Liver (tissue), 9 donors: ENCODE data around the gene MUC21. TPM values are rescaled to one million over a fixed set of nuclear protein-coding genes. Genes with fewer than 3 reads are reported as not detected.

ENCODE experiments used
- DNase-seq: peaks from one replicate; pipeline ENCODE4 v3.0.0-alpha.2; 2017; ENCODE audit warnings: low spot score
- H3K27ac ChIP-seq, 2 donors: one replicate each; pipeline ENCODE4 v1.7.0; 2013; ENCODE audit warnings: inconsistent platforms in 2 of 2, low read length in 2 of 2, control low read depth in 1 of 2, low read depth in 1 of 2, mild to moderate bottlenecking in 1 of 2
- H3K27me3 ChIP-seq, 4 donors: one replicate each; pipeline versions ENCODE4 v1.6.1 to v1.7.0; 2013; ENCODE audit warnings: low read length in 3 of 4, inconsistent platforms in 1 of 4, mild to moderate bottlenecking in 1 of 4, moderate library complexity in 1 of 4; ENCODE audit not compliant: control insufficient read depth in 4 of 4, insufficient read depth in 4 of 4
- H3K36me3 ChIP-seq, 4 donors: one replicate each; pipeline versions ENCODE4 v1.6.1 to v1.7.0; 2013; ENCODE audit warnings: low read length in 3 of 4, mild to moderate bottlenecking in 3 of 4, low read depth in 1 of 4, moderate library complexity in 1 of 4; ENCODE audit not compliant: control insufficient read depth in 4 of 4, insufficient read depth in 3 of 4
- H3K4me1 ChIP-seq, 4 donors: one replicate each; pipeline versions ENCODE4 v1.6.1 to v1.7.0; 2013; ENCODE audit warnings: low read length in 3 of 4, mild to moderate bottlenecking in 3 of 4, moderate library complexity in 1 of 4; ENCODE audit not compliant: control insufficient read depth in 4 of 4, insufficient read depth in 4 of 4
- H3K4me3 ChIP-seq, 3 donors: one replicate each; pipeline versions ENCODE4 v1.6.1 to v1.7.0; 2013; ENCODE audit warnings: low read length in 3 of 3, control low read depth in 1 of 3, low read depth in 1 of 3, mild to moderate bottlenecking in 1 of 3
- H3K9ac ChIP-seq, 2 donors: one replicate each; pipeline ENCODE4 v1.7.0; 2013; ENCODE audit warnings: low read length in 2 of 2, mild to moderate bottlenecking in 2 of 2, moderate library complexity in 2 of 2, control low read depth in 1 of 2, low read depth in 1 of 2
- H3K9me3 ChIP-seq, 4 donors: one replicate each; pipeline versions ENCODE4 v1.6.1 to v1.7.0; 2013; ENCODE audit warnings: low read length in 3 of 4; ENCODE audit not compliant: control insufficient read depth in 4 of 4
- ATF3 ChIP-seq: IDR thresholded peaks from 2 replicates; pipeline ENCODE4 v1.6.1; 2016; ENCODE audit warnings: antibody characterized with exemption
- CTCF ChIP-seq: fragments of 150-350 bp; IDR thresholded peaks from 2 replicates; pipeline ENCODE4 v1.5.1; 2017; ENCODE audit warnings: improper control_type of control experiment, low read depth, low read length; ENCODE audit not compliant: missing input control
- EGR1 ChIP-seq, 2 donors: IDR thresholded peaks; 2 replicates each; pipeline ENCODE4 v1.6.1; 2016 to 2018; ENCODE audit warnings: antibody characterized with exemption in 2 of 2, low read depth in 2 of 2
- FOXA1 ChIP-seq: IDR thresholded peaks from 2 replicates; pipeline ENCODE4 v1.6.1; 2016; ENCODE audit warnings: antibody characterized with exemption
- FOXA2 ChIP-seq: IDR thresholded peaks from 2 replicates; pipeline ENCODE4 v1.6.1; 2016; ENCODE audit warnings: antibody characterized with exemption
- GABPA ChIP-seq, 2 donors: IDR thresholded peaks in 1 of 2; conservative IDR thresholded peaks in 1 of 2; 2 replicates each; pipeline ENCODE4 v1.6.1; 2016; ENCODE audit warnings: antibody characterized with exemption in 2 of 2, mild to moderate bottlenecking in 1 of 2, moderate library complexity in 1 of 2
- HNF4A ChIP-seq, 2 donors: conservative IDR thresholded peaks; 2 replicates each; pipeline ENCODE4 v1.6.1; 2016; ENCODE audit warnings: antibody characterized with exemption in 2 of 2, mild to moderate bottlenecking in 2 of 2
- HNF4G ChIP-seq: IDR thresholded peaks from 2 replicates; pipeline ENCODE4 v1.6.1; 2016; ENCODE audit warnings: antibody characterized with exemption
- JUND ChIP-seq, 2 donors: IDR thresholded peaks; 2 replicates each; pipeline ENCODE4 v1.6.1; 2016; ENCODE audit warnings: antibody characterized with exemption in 2 of 2
- NR2F2 ChIP-seq: IDR thresholded peaks from 2 replicates; pipeline ENCODE4 v1.6.1; 2016; ENCODE audit warnings: antibody characterized with exemption
- RAD21 ChIP-seq, 2 donors: IDR thresholded peaks; 2 replicates each; pipeline ENCODE4 v1.6.1; 2016; ENCODE audit warnings: antibody characterized with exemption in 2 of 2, mild to moderate bottlenecking in 2 of 2
- REST ChIP-seq: IDR thresholded peaks from 2 replicates; pipeline ENCODE4 v1.6.1; 2016; ENCODE audit warnings: antibody characterized with exemption, mild to moderate bottlenecking
- RXRA ChIP-seq, 2 donors: IDR thresholded peaks; 2 replicates each; pipeline ENCODE4 v1.6.1; 2017 to 2018; ENCODE audit warnings: antibody characterized with exemption in 2 of 2, mild to moderate bottlenecking in 1 of 2
- SP1 ChIP-seq: IDR thresholded peaks from 2 replicates; pipeline ENCODE4 v1.6.1; 2018; ENCODE audit warnings: antibody characterized with exemption, mild to moderate bottlenecking
- TAF1 ChIP-seq: conservative IDR thresholded peaks from 2 replicates; pipeline ENCODE4 v1.6.1; 2016; ENCODE audit warnings: antibody characterized with exemption, mild to moderate bottlenecking
- YY1 ChIP-seq: IDR thresholded peaks from 2 replicates; pipeline ENCODE4 v1.6.1; 2016; ENCODE audit warnings: antibody characterized with exemption, mild to moderate bottlenecking
- WGBS: extraction: QIAGEN DNeasy Blood & Tissue Kit; methylation state at CpG from one replicate; pipeline ENCODE4 v1.1.7; 2013; 5-methylcytosine and 5-hydroxymethylcytosine counted together
- polyA plus RNA-seq, 2 donors: library from polyadenylated mRNA; stranded (reverse) in 1 of 2; unstranded in 1 of 2; fragments of 200-250 nt in 1 of 2; fragments of >200 nt in 1 of 2; fragmentation: Nextera tagmentation in 1 of 2; extraction: Ambion mirVana in 1 of 2; gene quantifications; one replicate each; pipeline versions ENCODE4 v1.2.1 to v1.2.3, GENCODE V29; 2013 to 2015
- total RNA-seq, 2 donors: library from RNA; depleted of rRNA; stranded (reverse); fragments of >200 nt; gene quantifications; one replicate each; pipeline ENCODE4 v1.2.3, GENCODE V29; 2014
- TF ChIP-seq, protein P1 (sequence below): IDR thresholded peaks from 2 replicates; pipeline ENCODE4 v1.6.1; 2016; ENCODE audit warnings: antibody characterized with exemption
- TF ChIP-seq, protein P2 (sequence below): IDR thresholded peaks from 2 replicates; pipeline ENCODE4 v1.6.1; 2016; ENCODE audit warnings: antibody characterized with exemption
- donor health status: healthy.
- donor health status: healthy.
- donor health status: healthy.
- donor health status: healthy.
- donor health status: healthy.

Gene MUC21
- total and polyA plus RNA-seq, 4 donors = 0.02 TPM; not detected in 3

GRCh38 chr6:31009731-31010130 lies 26.2 kb downstream of the MUC21 start:
- H3K4me3 ChIP-seq = no peak overlapping the region
- H3K4me1 ChIP-seq = no peaks in the 10 kb centered on the region
- DNase-seq = no peak
- TF ChIP-seq RXRA (IDR thresholded peaks at IDR 0.05) (no peak), YY1 (no peak), FOXA2 (no peak), RAD21 (IDR thresholded peaks at IDR 0.05) (no peak), TAF1 (no peak), REST (no peak), ATF3 (no peak), HNF4A (conservative IDR thresholded peaks at IDR 0.05) (no peak), HNF4G (no peak), EGR1 (IDR thresholded peaks at IDR 0.05; ENCODE audit: low read depth in 2 of 2) (no peak), JUND (IDR thresholded peaks at IDR 0.05) (no peak), CTCF (no peak), NR2F2 (no peak), GABPA (IDR thresholded peaks at IDR 0.05 in 1 of 2, conservative IDR thresholded peaks at IDR 0.05 in 1 of 2) (no peak), FOXA1 (no peak), SP1 (no peak)
- TF ChIP-seq, protein P1, sequence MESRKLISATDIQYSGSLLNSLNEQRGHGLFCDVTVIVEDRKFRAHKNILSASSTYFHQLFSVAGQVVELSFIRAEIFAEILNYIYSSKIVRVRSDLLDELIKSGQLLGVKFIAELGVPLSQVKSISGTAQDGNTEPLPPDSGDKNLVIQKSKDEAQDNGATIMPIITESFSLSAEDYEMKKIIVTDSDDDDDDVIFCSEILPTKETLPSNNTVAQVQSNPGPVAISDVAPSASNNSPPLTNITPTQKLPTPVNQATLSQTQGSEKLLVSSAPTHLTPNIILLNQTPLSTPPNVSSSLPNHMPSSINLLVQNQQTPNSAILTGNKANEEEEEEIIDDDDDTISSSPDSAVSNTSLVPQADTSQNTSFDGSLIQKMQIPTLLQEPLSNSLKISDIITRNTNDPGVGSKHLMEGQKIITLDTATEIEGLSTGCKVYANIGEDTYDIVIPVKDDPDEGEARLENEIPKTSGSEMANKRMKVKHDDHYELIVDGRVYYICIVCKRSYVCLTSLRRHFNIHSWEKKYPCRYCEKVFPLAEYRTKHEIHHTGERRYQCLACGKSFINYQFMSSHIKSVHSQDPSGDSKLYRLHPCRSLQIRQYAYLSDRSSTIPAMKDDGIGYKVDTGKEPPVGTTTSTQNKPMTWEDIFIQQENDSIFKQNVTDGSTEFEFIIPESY = no peak
- TF ChIP-seq, protein P2, sequence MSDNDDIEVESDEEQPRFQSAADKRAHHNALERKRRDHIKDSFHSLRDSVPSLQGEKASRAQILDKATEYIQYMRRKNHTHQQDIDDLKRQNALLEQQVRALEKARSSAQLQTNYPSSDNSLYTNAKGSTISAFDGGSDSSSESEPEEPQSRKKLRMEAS = no peak
- H3K27me3 ChIP-seq = no peaks in the 10 kb centered on the region
- H3K9ac ChIP-seq = no peak overlapping the region
- 75% methylated on average over 7 of the region's 7 CpGs for WGBS
- no peaks in the 10 kb centered on the region for H3K36me3 ChIP-seq
- H3K27ac ChIP-seq = no peak overlapping the region
- H3K9me3 ChIP-seq = peaks cover 0 to 5% (median 3%) of the 10 kb centered on the region in 4 donors
